ENCODE measurements around the gene ATP10A. TPM values are rescaled to one million over a fixed set of nuclear protein-coding genes. Genes with fewer than 3 reads are reported as not detected.

The ATP10A gene
- total RNA-seq, 1 experiment from 2014 or later = not detected

DNA sequence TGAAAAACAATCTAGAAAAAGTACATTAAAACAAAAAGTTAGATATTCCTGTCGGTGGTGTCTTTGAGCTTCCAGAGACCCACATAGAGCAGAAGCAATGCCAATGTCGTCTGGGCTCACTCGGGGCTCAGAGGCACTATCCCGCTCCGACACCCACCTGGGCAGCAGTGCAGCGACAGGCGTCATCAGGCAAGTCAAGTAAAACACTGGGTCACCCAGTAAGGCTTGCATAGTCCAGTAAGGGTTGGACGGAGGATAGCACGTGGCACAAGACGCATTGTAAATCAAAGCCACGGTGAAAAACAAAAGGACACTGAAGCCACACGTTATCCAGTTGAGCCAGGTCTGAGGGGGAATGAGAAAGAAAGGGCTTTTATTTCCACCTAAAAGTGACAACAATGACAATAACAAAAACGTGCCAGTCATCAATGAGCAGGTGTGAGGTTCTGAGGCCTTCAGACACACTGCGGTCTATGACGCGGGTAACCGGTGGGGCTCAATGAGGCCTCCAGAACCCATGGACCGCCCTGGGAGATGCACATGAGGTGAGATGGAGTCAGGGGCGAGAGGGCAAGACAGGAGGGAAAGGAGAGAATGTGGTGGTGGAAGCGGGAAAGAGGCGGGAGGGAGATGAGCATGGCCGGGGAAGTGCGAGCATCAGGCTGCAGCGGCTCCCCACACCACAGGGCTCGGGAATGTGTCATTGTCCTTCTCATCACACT is 183.0 kb downstream of the ATP10A start:
- Histone ChIP-seq H3K9ac (ENCODE audit: low read length) (no peak overlapping the region), H2AFZ (ENCODE audit: low read length) (no peak overlapping the region), H3K27me3 (ENCODE audit: low read length) (no peaks in the 10 kb centered on the region), H3K9me3 (ENCODE audit: low read length) (peaks cover 4% of the 10 kb centered on the region; the same call in 1 of the 2 replicates), H3K4me2 (ENCODE audit: low read depth, low read length, poor library complexity, severe bottlenecking) (no peak overlapping the region), H3K4me3 (ENCODE audit: low read length) (no peak overlapping the region), H3K79me2 (ENCODE audit: low read length) (no peaks in the 10 kb centered on the region), H3K4me1 (ENCODE audit: low read length) (no peaks in the 10 kb centered on the region), H4K20me1 (ENCODE audit: insufficient read depth, low read depth, low read length) (no peaks in the 10 kb centered on the region), H3K36me3 (ENCODE audit: insufficient read depth, low read length) (no peaks in the 10 kb centered on the region), H3K9me2 (replicated peaks; ENCODE audit: insufficient read depth, low read length) (no peaks in the 10 kb centered on the region; the same call in 1 of the 2 replicates), H3K27ac (ENCODE audit: low read length) (no peak overlapping the region)
- DNase-seq = no peak

DNA sequence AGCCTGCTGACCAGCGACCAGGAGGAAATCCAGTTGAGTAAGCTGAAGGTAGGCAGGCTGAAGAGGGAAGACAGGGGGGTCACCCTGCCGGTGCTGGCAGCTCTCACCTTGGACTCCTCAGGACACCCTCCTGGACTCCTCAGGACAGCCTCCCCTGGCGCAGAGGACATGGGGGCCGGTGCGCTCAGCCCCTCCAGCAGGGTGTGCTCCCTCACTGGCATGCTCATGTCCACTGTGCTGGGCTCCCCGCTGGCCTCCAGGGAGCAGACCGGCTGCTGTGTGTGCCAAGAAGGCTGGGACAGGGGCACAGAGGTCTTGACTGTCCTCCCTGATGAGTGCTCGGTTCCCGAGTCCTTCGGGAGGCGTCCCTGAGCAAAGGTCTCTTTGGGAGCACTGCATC is 183.6 kb downstream of the ATP10A start:
- Histone ChIP-seq H3K9me3 (ENCODE audit: low read length) (peaks cover 3% of the 10 kb centered on the region; the same call in 1 of the 2 replicates), H3K27me3 (ENCODE audit: low read length) (no peaks in the 10 kb centered on the region), H3K4me3 (ENCODE audit: low read length) (no peak overlapping the region), H2AFZ (ENCODE audit: low read length) (no peak overlapping the region), H3K36me3 (ENCODE audit: insufficient read depth, low read length) (no peaks in the 10 kb centered on the region), H3K9me2 (replicated peaks; ENCODE audit: insufficient read depth, low read length) (no peaks in the 10 kb centered on the region; the same call in 1 of the 2 replicates), H3K79me2 (ENCODE audit: low read length) (no peaks in the 10 kb centered on the region), H3K4me2 (ENCODE audit: low read depth, low read length, poor library complexity, severe bottlenecking) (no peak overlapping the region), H3K9ac (ENCODE audit: low read length) (no peak overlapping the region), H4K20me1 (ENCODE audit: insufficient read depth, low read depth, low read length) (no peaks in the 10 kb centered on the region), H3K27ac (ENCODE audit: low read length) (no peak overlapping the region), H3K4me1 (ENCODE audit: low read length) (no peaks in the 10 kb centered on the region)
- DNase-seq = no peak

DNA sequence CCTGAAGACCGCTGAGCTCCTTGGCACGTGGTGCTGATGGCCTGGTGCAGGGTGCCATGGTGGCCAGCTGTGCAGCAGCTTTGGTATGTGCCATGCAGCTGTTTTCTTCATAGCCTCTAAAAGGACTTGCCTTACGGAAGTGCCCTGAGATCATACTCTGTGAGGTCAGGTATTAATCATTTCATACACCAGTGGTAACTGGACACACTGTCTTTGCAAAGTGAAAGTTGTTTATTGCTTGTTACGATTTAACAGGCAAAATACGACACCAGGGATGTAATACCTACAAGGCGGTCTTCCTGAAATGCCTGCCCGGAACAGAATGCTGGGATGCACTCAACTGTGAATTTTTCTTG is 184.6 kb downstream of the ATP10A start:
- H3K36me3 ChIP-seq (ENCODE audit: insufficient read depth, low read length) = no peaks in the 10 kb centered on the region
- H3K4me3 ChIP-seq (ENCODE audit: low read length) = no peak overlapping the region
- H4K20me1 ChIP-seq (ENCODE audit: insufficient read depth, low read depth, low read length) = no peaks in the 10 kb centered on the region
- H3K9ac ChIP-seq (ENCODE audit: low read length) = no peak overlapping the region
- no peak for DNase-seq
- no peak overlapping the region for H3K4me2 ChIP-seq (ENCODE audit: low read depth, low read length, poor library complexity, severe bottlenecking)
- H3K79me2 ChIP-seq (ENCODE audit: low read length) = no peaks in the 10 kb centered on the region
- H3K27me3 ChIP-seq (ENCODE audit: low read length) = no peaks in the 10 kb centered on the region
- no peak overlapping the region for H3K27ac ChIP-seq (ENCODE audit: low read length)
- H2AFZ ChIP-seq (ENCODE audit: low read length) = no peak overlapping the region
- H3K9me3 ChIP-seq (ENCODE audit: low read length) = peaks cover 3% of the 10 kb centered on the region; the same call in 1 of the 2 replicates
- no peaks in the 10 kb centered on the region; the same call in 1 of the 2 replicates for H3K9me2 ChIP-seq (replicated peaks; ENCODE audit: insufficient read depth, low read length)
- H3K4me1 ChIP-seq (ENCODE audit: low read length) = no peaks in the 10 kb centered on the region

DNA sequence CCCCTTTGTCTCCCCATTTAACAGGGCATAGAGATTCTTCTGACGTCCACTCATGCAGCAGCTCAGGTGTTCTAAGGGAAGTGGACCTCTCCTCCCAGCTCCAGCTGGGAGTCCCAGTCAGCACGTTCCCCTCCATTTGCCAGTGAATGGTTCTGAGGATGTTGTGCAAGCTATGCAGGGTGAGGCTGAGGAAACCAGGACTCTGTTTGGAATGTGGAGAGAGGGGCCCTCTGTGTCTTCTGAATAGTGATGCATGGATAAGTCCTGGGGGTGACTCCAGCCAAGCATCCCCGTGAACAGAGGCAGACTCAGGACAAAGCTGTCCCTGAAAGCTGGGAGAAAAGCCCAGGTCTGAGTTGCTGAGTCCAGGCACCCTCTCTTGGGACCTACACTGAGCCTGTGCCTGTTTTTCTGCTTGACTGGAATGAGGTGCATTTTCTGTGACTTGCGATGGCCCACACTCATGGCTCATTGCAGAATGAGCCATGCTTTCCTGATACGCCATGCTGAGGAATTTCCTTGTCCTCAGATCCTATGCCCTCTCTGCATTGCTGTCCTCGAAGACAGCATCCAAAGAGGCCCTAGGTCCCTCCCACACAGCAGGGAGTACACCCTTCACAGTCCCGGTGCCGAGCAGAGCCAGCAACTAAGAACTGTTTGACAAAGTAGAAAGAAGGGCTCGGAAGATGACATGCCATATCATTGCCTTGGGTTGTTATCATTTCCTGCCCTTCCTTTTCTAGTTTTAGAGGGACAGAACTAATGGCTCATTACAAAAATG is 185.2 kb downstream of the ATP10A start:
- no peaks in the 10 kb centered on the region for H3K36me3 ChIP-seq (ENCODE audit: insufficient read depth, low read length)
- H3K4me3 ChIP-seq (ENCODE audit: low read length) = no peak overlapping the region
- H3K4me1 ChIP-seq (ENCODE audit: low read length) = no peaks in the 10 kb centered on the region
- no peaks in the 10 kb centered on the region for H4K20me1 ChIP-seq (ENCODE audit: insufficient read depth, low read depth, low read length)
- H3K27me3 ChIP-seq (ENCODE audit: low read length) = no peaks in the 10 kb centered on the region
- no peak overlapping the region for H2AFZ ChIP-seq (ENCODE audit: low read length)
- no peaks in the 10 kb centered on the region for H3K79me2 ChIP-seq (ENCODE audit: low read length)
- no peak overlapping the region for H3K4me2 ChIP-seq (ENCODE audit: low read depth, low read length, poor library complexity, severe bottlenecking)
- no peak overlapping the region for H3K9ac ChIP-seq (ENCODE audit: low read length)
- peaks cover 8% of the 10 kb centered on the region; the same call in 1 of the 2 replicates for H3K9me3 ChIP-seq (ENCODE audit: low read length)
- DNase-seq = no peak
- H3K27ac ChIP-seq (ENCODE audit: low read length) = no peak overlapping the region
- no peaks in the 10 kb centered on the region; the same call in 1 of the 2 replicates for H3K9me2 ChIP-seq (replicated peaks; ENCODE audit: insufficient read depth, low read length)

DNA sequence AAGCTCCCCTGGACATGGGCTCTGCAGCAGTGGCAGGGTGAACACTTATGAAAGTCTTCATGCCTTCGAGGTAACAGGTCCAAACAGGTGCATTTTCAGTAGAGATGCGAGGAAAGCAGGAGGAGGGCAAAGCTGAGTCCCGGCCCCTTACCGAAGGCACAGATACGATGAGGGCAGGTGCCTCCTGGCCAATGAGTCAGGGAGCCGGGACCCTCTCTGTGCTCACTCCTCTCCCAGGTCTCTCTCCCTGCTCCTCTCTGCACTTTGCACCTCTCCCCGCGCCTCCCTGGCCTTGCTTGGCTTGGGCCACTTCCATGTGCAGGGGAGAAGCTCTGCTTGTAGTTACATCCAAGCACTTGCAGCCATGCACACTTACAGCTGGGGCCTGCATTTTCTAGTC is 187.1 kb downstream of the ATP10A start:
- Histone ChIP-seq H3K9me2 (replicated peaks; ENCODE audit: insufficient read depth, low read length) (no peaks in the 10 kb centered on the region; the same call in 1 of the 2 replicates), H3K9me3 (ENCODE audit: low read length) (peaks cover 5% of the 10 kb centered on the region; the same call in 1 of the 2 replicates), H3K9ac (ENCODE audit: low read length) (no peak overlapping the region), H3K4me2 (ENCODE audit: low read depth, low read length, poor library complexity, severe bottlenecking) (no peak overlapping the region), H4K20me1 (ENCODE audit: insufficient read depth, low read depth, low read length) (no peaks in the 10 kb centered on the region), H3K27ac (ENCODE audit: low read length) (no peak overlapping the region), H3K79me2 (ENCODE audit: low read length) (no peaks in the 10 kb centered on the region), H2AFZ (ENCODE audit: low read length) (no peak overlapping the region), H3K27me3 (ENCODE audit: low read length) (no peaks in the 10 kb centered on the region), H3K36me3 (ENCODE audit: insufficient read depth, low read length) (no peaks in the 10 kb centered on the region), H3K4me3 (ENCODE audit: low read length) (no peak overlapping the region), H3K4me1 (ENCODE audit: low read length) (no peaks in the 10 kb centered on the region)
- no peak for DNase-seq

DNA sequence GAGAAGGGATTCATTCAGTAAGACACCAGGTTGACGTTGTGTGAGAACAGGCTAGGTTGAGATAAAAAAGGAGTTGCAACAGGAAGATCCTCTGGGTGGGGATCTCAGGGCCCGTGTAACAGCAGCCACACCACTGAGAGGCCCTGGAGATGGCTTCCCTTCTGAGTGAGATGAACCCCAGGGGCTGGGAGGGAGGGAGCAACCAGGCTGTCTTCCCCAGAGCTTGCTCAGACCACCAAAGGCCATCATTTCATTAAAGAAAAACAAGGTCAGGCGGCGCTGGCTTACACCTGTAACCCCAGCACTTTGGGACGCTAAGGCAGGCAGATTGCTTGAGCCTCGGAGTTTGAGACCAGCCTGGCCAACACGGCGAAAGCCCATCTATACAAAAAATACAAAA is 187.7 kb downstream of the ATP10A start:
- no peaks in the 10 kb centered on the region for H3K27me3 ChIP-seq (ENCODE audit: low read length)
- no peaks in the 10 kb centered on the region for H3K36me3 ChIP-seq (ENCODE audit: insufficient read depth, low read length)
- H3K9me3 ChIP-seq (ENCODE audit: low read length) = peaks cover 5% of the 10 kb centered on the region; the same call in 1 of the 2 replicates
- no peak overlapping the region for H3K4me3 ChIP-seq (ENCODE audit: low read length)
- no peak overlapping the region for H3K27ac ChIP-seq (ENCODE audit: low read length)
- no peak overlapping the region for H3K4me2 ChIP-seq (ENCODE audit: low read depth, low read length, poor library complexity, severe bottlenecking)
- no peak overlapping the region for H3K9ac ChIP-seq (ENCODE audit: low read length)
- no peak for DNase-seq
- no peaks in the 10 kb centered on the region for H3K4me1 ChIP-seq (ENCODE audit: low read length)
- H3K9me2 ChIP-seq (replicated peaks; ENCODE audit: insufficient read depth, low read length) = no peaks in the 10 kb centered on the region; the same call in 1 of the 2 replicates
- no peak overlapping the region for H2AFZ ChIP-seq (ENCODE audit: low read length)
- H3K79me2 ChIP-seq (ENCODE audit: low read length) = no peaks in the 10 kb centered on the region
- H4K20me1 ChIP-seq (ENCODE audit: insufficient read depth, low read depth, low read length) = no peaks in the 10 kb centered on the region

DNA sequence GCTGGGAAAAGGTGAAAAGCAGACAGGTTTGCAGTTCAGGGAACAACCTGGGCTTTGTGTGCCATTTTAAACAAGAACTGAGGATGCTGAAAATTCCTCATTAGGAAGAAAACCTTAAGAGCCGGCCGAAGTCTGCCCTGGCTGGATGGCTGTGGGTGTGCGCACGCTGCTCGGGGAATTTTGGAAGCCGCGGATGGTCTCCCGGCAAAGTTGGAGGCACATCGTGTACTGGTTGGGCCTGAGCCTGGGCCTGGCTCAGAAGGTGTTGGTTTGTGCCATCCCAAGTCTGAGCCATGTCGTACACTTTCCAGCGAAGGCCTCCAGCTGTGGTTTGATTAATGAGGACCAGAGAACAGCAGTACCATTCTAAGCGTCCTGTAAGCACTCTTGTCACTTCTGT is 188.2 kb downstream of the ATP10A start:
- Histone ChIP-seq H3K4me3 (ENCODE audit: low read length) (no peak overlapping the region), H2AFZ (ENCODE audit: low read length) (no peak overlapping the region), H4K20me1 (ENCODE audit: insufficient read depth, low read depth, low read length) (no peaks in the 10 kb centered on the region), H3K9me2 (replicated peaks; ENCODE audit: insufficient read depth, low read length) (no peaks in the 10 kb centered on the region; the same call in 1 of the 2 replicates), H3K79me2 (ENCODE audit: low read length) (no peaks in the 10 kb centered on the region), H3K27ac (ENCODE audit: low read length) (no peak overlapping the region), H3K9ac (ENCODE audit: low read length) (no peak overlapping the region), H3K27me3 (ENCODE audit: low read length) (no peaks in the 10 kb centered on the region), H3K4me2 (ENCODE audit: low read depth, low read length, poor library complexity, severe bottlenecking) (no peak overlapping the region), H3K4me1 (ENCODE audit: low read length) (no peaks in the 10 kb centered on the region), H3K9me3 (ENCODE audit: low read length) (peaks cover 5% of the 10 kb centered on the region; the same call in 1 of the 2 replicates), H3K36me3 (ENCODE audit: insufficient read depth, low read length) (no peaks in the 10 kb centered on the region)
- no peak for DNase-seq

DNA sequence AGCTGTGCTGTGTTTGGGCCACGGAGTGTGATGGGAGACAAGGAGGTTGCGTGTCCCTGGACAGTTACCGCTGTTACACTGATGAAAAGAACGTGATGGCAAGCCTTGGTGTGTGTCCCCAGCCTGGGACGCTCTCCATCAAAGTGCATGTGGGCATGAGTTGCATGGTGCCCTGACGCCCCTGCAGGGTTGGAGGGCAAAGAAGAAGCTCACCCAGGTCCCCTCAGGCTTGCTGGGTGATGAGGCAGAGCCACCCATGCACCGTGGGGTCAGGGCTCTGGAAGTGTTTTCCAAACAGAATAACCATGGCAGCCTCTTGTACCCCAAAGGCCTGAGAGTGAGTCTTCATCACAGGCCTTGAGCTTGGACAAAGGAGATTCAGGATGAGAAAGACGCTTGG is 189.2 kb downstream of the ATP10A start:
- H3K9ac ChIP-seq (ENCODE audit: low read length) = no peak overlapping the region
- H3K36me3 ChIP-seq (ENCODE audit: insufficient read depth, low read length) = no peaks in the 10 kb centered on the region
- peaks cover 5% of the 10 kb centered on the region; the same call in 1 of the 2 replicates for H3K9me3 ChIP-seq (ENCODE audit: low read length)
- no peaks in the 10 kb centered on the region for H3K4me1 ChIP-seq (ENCODE audit: low read length)
- H3K4me3 ChIP-seq (ENCODE audit: low read length) = no peak overlapping the region
- no peaks in the 10 kb centered on the region; the same call in 1 of the 2 replicates for H3K9me2 ChIP-seq (replicated peaks; ENCODE audit: insufficient read depth, low read length)
- no peak overlapping the region for H3K4me2 ChIP-seq (ENCODE audit: low read depth, low read length, poor library complexity, severe bottlenecking)
- H3K27me3 ChIP-seq (ENCODE audit: low read length) = no peaks in the 10 kb centered on the region
- no peaks in the 10 kb centered on the region for H3K79me2 ChIP-seq (ENCODE audit: low read length)
- no peak overlapping the region for H3K27ac ChIP-seq (ENCODE audit: low read length)
- H4K20me1 ChIP-seq (ENCODE audit: insufficient read depth, low read depth, low read length) = no peaks in the 10 kb centered on the region
- H2AFZ ChIP-seq (ENCODE audit: low read length) = no peak overlapping the region
- DNase-seq = no peak

All from Karpas-422 (cell line).